SK-N-SH (cell line): ENCODE measurements around the gene RAI1. TPM values are rescaled to one million over a fixed set of nuclear protein-coding genes. Genes with fewer than 3 reads are reported as not detected.

Source experiments
- CTCF ChIA-PET: fragments of 300-600, 350-600 bp; formaldehyde crosslinking; extraction: SDS; loops from one replicate; lab custom pipeline; 2021; lab: Yijun Ruan, JAX
- POLR2A ChIA-PET: fragments of 350-600 bp; sonication (Branson Sonifier 250); formaldehyde crosslinking; extraction: SDS; loops from one replicate; lab custom pipeline; 2020; ENCODE audit warnings: antibody characterized with exemption, inconsistent platforms; lab: Yijun Ruan, JAX
- DNase-seq: peaks from one replicate; pipeline ENCODE4 v3.0.0; 2012
- H2AFZ ChIP-seq: fragments of 200-600 bp; sonication (generic); 2 replicates; pipeline ENCODE4 v1.8.1; 2016; ENCODE audit warnings: antibody characterized with exemption, mild to moderate bottlenecking, low read depth
- H3F3A ChIP-seq: fragments of 200-600 bp; sonication (generic); replicated peaks from 2 replicates; pipeline ENCODE3; 2016; ENCODE audit warnings: antibody characterized with exemption, mild to moderate bottlenecking; ENCODE audit not compliant: insufficient read depth
- H3K27ac ChIP-seq, 2 experiments: fragments of 200-500 bp in 1 of 2; fragments of 200-600 bp in 1 of 2; sonication (Bioruptor generic) in 1 of 2; sonication (generic), shearing (Covaris generic) in 1 of 2; 2 replicates each; pipeline versions ENCODE4 v1.5.1 to v1.6.1; 2014 to 2016; ENCODE audit warnings: low read depth in 2 of 2, inconsistent platforms in 1 of 2, low read length in 1 of 2, mild to moderate bottlenecking in 1 of 2, mixed read lengths in 1 of 2
- H3K27me3 ChIP-seq: fragments of 200-600 bp; sonication (generic), shearing (Covaris generic); 2 replicates; pipeline ENCODE4 v1.6.1; 2016; ENCODE audit warnings: mixed run types; ENCODE audit not compliant: insufficient read depth
- H3K36me3 ChIP-seq, 2 experiments: fragments of 200-500 bp in 1 of 2; fragments of 200-600 bp in 1 of 2; sonication (Bioruptor generic) in 1 of 2; sonication (generic) in 1 of 2; replicated peaks in 1 of 2; 2 replicates each; pipeline versions ENCODE3 to v1.5.1; 2014 to 2016; ENCODE audit warnings: low read length in 1 of 2, mild to moderate bottlenecking in 1 of 2; ENCODE audit not compliant: insufficient read depth in 2 of 2, control insufficient read depth in 1 of 2
- H3K4me1 ChIP-seq, 2 experiments: fragments of 200-500 bp in 1 of 2; fragments of 200-600 bp in 1 of 2; sonication (Bioruptor generic) in 1 of 2; sonication (generic), shearing (Covaris generic) in 1 of 2; 2 replicates each; pipeline versions ENCODE4 v1.5.1 to v1.6.1; 2014 to 2016; ENCODE audit warnings: low read depth in 1 of 2, low read length in 1 of 2, mixed run types in 1 of 2; ENCODE audit not compliant: insufficient read depth in 2 of 2, control insufficient read depth in 1 of 2
- H3K4me2 ChIP-seq: fragments of 200-600 bp; sonication (generic), shearing (Covaris generic); 2 replicates; pipeline ENCODE4 v1.6.1; 2017; ENCODE audit warnings: mixed run types
- H3K4me3 ChIP-seq, 2 experiments: fragments of 200-500 bp in 1 of 2; fragments of 200-600 bp in 1 of 2; sonication (Bioruptor generic) in 1 of 2; sonication (generic), shearing (Covaris generic) in 1 of 2; 2 replicates each; pipeline versions ENCODE4 v1.5.1 to v1.8.1; 2014 to 2016; ENCODE audit warnings: low read depth in 2 of 2, inconsistent platforms in 1 of 2, low read length in 1 of 2, mild to moderate bottlenecking in 1 of 2, mixed read lengths in 1 of 2, moderate library complexity in 1 of 2
- H3K79me2 ChIP-seq: fragments of 200-600 bp; sonication (generic); 2 replicates; pipeline ENCODE4 v1.8.1; 2017; ENCODE audit warnings: mild to moderate bottlenecking; ENCODE audit not compliant: insufficient read depth
- H3K9ac ChIP-seq: fragments of 200-600 bp; sonication (generic); 2 replicates; pipeline ENCODE4 v1.6.1; 2017; ENCODE audit warnings: mixed run types
- H3K9me2 ChIP-seq: fragments of 200-600 bp; sonication (generic); 2 replicates; pipeline ENCODE4 v1.6.1; 2017; ENCODE audit warnings: mixed run types
- H3K9me3 ChIP-seq: fragments of 200-600 bp; sonication (generic); 2 replicates; pipeline ENCODE4 v1.6.1; 2017; ENCODE audit warnings: mixed run types, mild to moderate bottlenecking, moderate library complexity
- H4K20me1 ChIP-seq: fragments of 200-600 bp; sonication (generic); 2 replicates; pipeline ENCODE4 v1.6.1; 2017; ENCODE audit warnings: mild to moderate bottlenecking, mixed run types; ENCODE audit not compliant: insufficient read depth
- CHD2 ChIP-seq: fragments of 150-350 bp; IDR thresholded peaks from 2 replicates; pipeline ENCODE4 v1.6.1; 2018; ENCODE audit warnings: low read length; ENCODE audit not compliant: partially characterized antibody
- CTCF ChIP-seq: fragments of 200-600 bp; sonication (generic); IDR thresholded peaks from 2 replicates; pipeline ENCODE4 v1.6.1; 2017; ENCODE audit warnings: antibody characterized with exemption, mild to moderate bottlenecking, moderate library complexity
- ELF1 ChIP-seq: IDR thresholded peaks from 2 replicates; pipeline ENCODE4 v1.4.0; 2012
- EZH2phosphoT487 ChIP-seq: fragments of 200-600 bp; sonication (generic); IDR thresholded peaks from 2 replicates; pipeline ENCODE4 v1.6.1; 2017; ENCODE audit warnings: low read depth, mixed run types, mild to moderate bottlenecking, antibody characterized with exemption, moderate library complexity, borderline replicate concordance
- FOSL2 ChIP-seq: IDR thresholded peaks from 2 replicates; pipeline ENCODE4 v1.4.0; 2012; ENCODE audit warnings: low read depth, mild to moderate bottlenecking, moderate library complexity, borderline replicate concordance
- FOXM1 ChIP-seq: IDR thresholded peaks from 2 replicates; pipeline ENCODE4 v1.4.0; 2012; ENCODE audit warnings: low read depth, mild to moderate bottlenecking
- GABPA ChIP-seq: IDR thresholded peaks from 2 replicates; pipeline ENCODE4 v1.4.0; 2012; ENCODE audit warnings: low read depth, mild to moderate bottlenecking
- IRF3 ChIP-seq: fragments of 150-350 bp; IDR thresholded peaks from 2 replicates; pipeline ENCODE4 v1.6.1; 2016; ENCODE audit warnings: mild to moderate bottlenecking, low read depth, low read length
- MXI1 ChIP-seq: IDR thresholded peaks from 2 replicates; pipeline ENCODE4 v1.6.1; 2012; ENCODE audit warnings: mild to moderate bottlenecking, low read depth, low read length, improper control_type of control experiment
- NFIC ChIP-seq: IDR thresholded peaks from 2 replicates; pipeline ENCODE4 v1.4.0; 2012; ENCODE audit warnings: borderline replicate concordance
- NRF1 ChIP-seq: IDR thresholded peaks from 2 replicates; pipeline ENCODE4 v1.6.1; 2012; ENCODE audit warnings: low read depth, mild to moderate bottlenecking, low read length
- PBX3 ChIP-seq: IDR thresholded peaks from 2 replicates; pipeline ENCODE4; 2012
- RAD21 ChIP-seq: IDR thresholded peaks from 2 replicates; pipeline ENCODE4 v1.6.1; 2012; ENCODE audit warnings: mild to moderate bottlenecking, low read length
- RCOR1 ChIP-seq: fragments of 150-350 bp; IDR thresholded peaks from 2 replicates; pipeline ENCODE4 v1.6.1; 2017; ENCODE audit warnings: antibody characterized with exemption, low read length
- REST ChIP-seq: IDR thresholded peaks from 2 replicates; pipeline ENCODE4 v1.6.1; 2012; ENCODE audit warnings: mild to moderate bottlenecking, low read depth, low read length, moderate library complexity
- RXRA ChIP-seq: IDR thresholded peaks from 2 replicates; pipeline ENCODE4 v1.4.0; 2012; ENCODE audit warnings: low read depth, mild to moderate bottlenecking, borderline replicate concordance
- SMC3 ChIP-seq: IDR thresholded peaks from 2 replicates; pipeline ENCODE4 v1.6.1; 2012; ENCODE audit warnings: low read depth, low read length, improper control_type of control experiment
- TEAD4 ChIP-seq: IDR thresholded peaks from 2 replicates; pipeline ENCODE4 v1.4.0; 2012; ENCODE audit warnings: mild to moderate bottlenecking, borderline replicate concordance; ENCODE audit not compliant: insufficient read depth
- USF2 ChIP-seq: fragments of 150-350 bp; IDR thresholded peaks from 2 replicates; pipeline ENCODE4 v1.6.1; 2017; ENCODE audit warnings: antibody characterized with exemption, low read length, low read depth, borderline replicate concordance
- WGBS: methylation state at CpG from one replicate; pipeline ENCODE4 v1.1.6; 2017; ENCODE audit warnings: low lambda C conversion rate; 5-methylcytosine and 5-hydroxymethylcytosine counted together
- polyA plus RNA-seq, 3 experiments: library from polyadenylated mRNA; depleted of rRNA; stranded (reverse); fragments of >200 nt; gene quantifications; 2 replicates each; pipeline ENCODE4 v1.2.3, GENCODE V29; 2012

The RAI1 gene
- polyA plus RNA-seq, 1 of the 3 experiments (the other 2 are of a cell fraction): 4.7 TPM

- Histone ChIP-seq H3K9ac (no peak overlapping the region), H3K9me3 (no peaks in the 10 kb centered on the region), H3K27me3 (no peaks in the 10 kb centered on the region), H3K36me3 (peaks cover 5 to 34% of the 10 kb centered on the region in 2 experiments), H3K4me2 (no peak overlapping the region), H3K4me3 (no peak overlapping the region; a peak in 1 of 4 replicates), H3F3A (no peaks in the 10 kb centered on the region), H3K79me2 (no peaks in the 10 kb centered on the region), H3K9me2 (no peaks in the 10 kb centered on the region), H3K4me1 (peaks cover 0 to 47% of the 10 kb centered on the region in 2 experiments; a peak in 1 of 4 replicates), H3K27ac (no peak overlapping the region; a peak in 1 of 4 replicates), H4K20me1 (no peaks in the 10 kb centered on the region), H2AFZ (no peak overlapping the region)
- WGBS: 59% methylated on average over 7 of the region's 9 CpGs
- TF ChIP-seq ELF1 (no peak), MXI1 (no peak), FOXM1 (no peak), REST (no peak), GABPA (no peak), TEAD4 (no peak), SMC3 (peak; percentile 97), RCOR1 (no peak), PBX3 (no peak), RAD21 (peak; percentile 95), CHD2 (no peak), RXRA (no peak), CTCF (peak; percentile 92), NRF1 (no peak), EZH2phosphoT487 (no peak), USF2 (no peak), NFIC (no peak), FOSL2 (no peak), IRF3 (no peak)
- ChIA-PET POLR2A (interaction anchor here (0.6 to 1.2 kb wide), 3 partner anchors 24 to 178 kb away, joined by 3 read pairs; no protein-coding TSS in a partner anchor), CTCF (interaction anchor here (0.5 to 6.7 kb wide), 41 partner anchors 9 to 195 kb away, joined by 3 to 72 read pairs (median 6); partner anchors contain the start of gene RAI1)
- DNase-seq: peak; percentile 84
Observed at GRCh38 chr17:17859909-17860765, 178.9 kb downstream of the RAI1 start.
